Endodermal cell (in vitro differentiated cells): Measurements from ENCODE around the gene MPZL2. TPM values are rescaled to one million over a fixed set of nuclear protein-coding genes. Genes with fewer than 3 reads are reported as not detected.

Source experiments
- DNase-seq: peaks from one replicate; pipeline ENCODE4 v3.0.0-alpha.2; 2017
- H3K27ac ChIP-seq: 2 replicates; pipeline ENCODE4 v1.5.1; 2013; ENCODE audit warnings: mild to moderate bottlenecking, low read depth, low read length, moderate library complexity
- H3K27me3 ChIP-seq: 2 replicates; pipeline ENCODE4 v1.6.1; 2013; ENCODE audit warnings: mild to moderate bottlenecking, low read length, moderate library complexity; ENCODE audit not compliant: insufficient read depth, control insufficient read depth, poor library complexity, severe bottlenecking
- H3K36me3 ChIP-seq: 2 replicates; pipeline ENCODE4 v1.7.0; 2013; ENCODE audit warnings: mild to moderate bottlenecking, low read length, moderate library complexity; ENCODE audit not compliant: control insufficient read depth, insufficient read depth
- H3K4me1 ChIP-seq: one replicate; pipeline ENCODE4 v1.7.0; 2013; ENCODE audit warnings: low read length; ENCODE audit not compliant: control insufficient read depth, insufficient read depth
- H3K4me3 ChIP-seq: 2 replicates; pipeline ENCODE4 v1.5.1; 2013; ENCODE audit warnings: mild to moderate bottlenecking, low read length, moderate library complexity
- H3K9ac ChIP-seq: 2 replicates; pipeline ENCODE4 v1.6.1; 2013; ENCODE audit warnings: mild to moderate bottlenecking, low read length, moderate library complexity; ENCODE audit not compliant: poor library complexity, severe bottlenecking; ENCODE audit errors: extremely low read depth
- H3K9me3 ChIP-seq: 2 replicates; pipeline ENCODE4 v1.6.1; 2013; ENCODE audit warnings: mild to moderate bottlenecking, low read length, moderate library complexity; ENCODE audit not compliant: control insufficient read depth
- H3K27ac Mint-ChIP-seq: 2 replicates; pipeline ENCODE4 v1.8.0; 2020; ENCODE audit warnings: mixed read lengths
- H3K27me3 Mint-ChIP-seq: 2 replicates; pipeline ENCODE4 v1.8.0; 2021; ENCODE audit warnings: mild to moderate bottlenecking, mixed read lengths; ENCODE audit not compliant: insufficient read depth
- H3K36me3 Mint-ChIP-seq: 2 replicates; pipeline ENCODE4 v1.8.0; 2020; ENCODE audit warnings: low read depth, mixed read lengths
- H3K4me1 Mint-ChIP-seq: 2 replicates; pipeline ENCODE4 v1.8.0; 2020; ENCODE audit warnings: mixed read lengths
- H3K4me3 Mint-ChIP-seq: 2 replicates; pipeline ENCODE4 v1.8.0; 2020; ENCODE audit warnings: mild to moderate bottlenecking, moderate library complexity, mixed read lengths
- H3K9me3 Mint-ChIP-seq: 2 replicates; pipeline ENCODE4 v1.8.0; 2020; ENCODE audit warnings: mild to moderate bottlenecking, mixed read lengths
- CTCF ChIP-seq: fragments of 200-600 bp; sonication (generic); conservative IDR thresholded peaks from 2 replicates; pipeline ENCODE4 v1.5.0; 2021; ENCODE audit warnings: antibody characterized with exemption, mild to moderate bottlenecking
- WGBS, 2 experiments: methylation state at CpG; one replicate each; pipeline versions ENCODE4 v1.1.5 to v1.1.7; 2013; ENCODE audit warnings: missing lambda C conversion rate in 2 of 2, mixed read lengths in 1 of 2; ENCODE audit not compliant: insufficient coverage in 1 of 2, insufficient read length in 1 of 2; 5-methylcytosine and 5-hydroxymethylcytosine counted together
- total RNA-seq, 2 donors: library from RNA; stranded (reverse); fragmentation: NEBNext Ultra II Directional in 1 of 2; extraction: Animal tissue kit (Norgen Biotek cat#: 25700) in 1 of 2; gene quantifications; 2 replicates in 1 of 2; 3 replicates in 1 of 2; pipeline ENCODE4 v1.2.1, GENCODE V29; 2021

Gene MPZL2
- total RNA-seq, 2 donors from 2014 or later: 3.2 to 4.4 TPM

GRCh38 chr11:118212131-118212725 lies 51.9 kb downstream of the MPZL2 start:
- H3K36me3 Mint-ChIP-seq: no peaks in the 10 kb centered on the region
- Histone ChIP-seq H3K4me3 (no peak overlapping the region), H3K9ac (no peak overlapping the region), H3K27ac (no peak overlapping the region), H3K36me3 (no peaks in the 10 kb centered on the region), H3K4me1 (peaks cover 5% of the 10 kb centered on the region), H3K9me3 (no peaks in the 10 kb centered on the region), H3K27me3 (no peaks in the 10 kb centered on the region)
- DNase-seq: peak; percentile 82
- no peaks in the 10 kb centered on the region for H3K9me3 Mint-ChIP-seq
- H3K27ac Mint-ChIP-seq: peak overlapping the region; percentile 65
- peaks cover 8% of the 10 kb centered on the region for H3K27me3 Mint-ChIP-seq
- peak; percentile 46 for TF ChIP-seq CTCF
- WGBS, 2 experiments: 61 to 85% methylated on average over 7 of the region's 7 CpGs
- H3K4me3 Mint-ChIP-seq: no peak overlapping the region
- H3K4me1 Mint-ChIP-seq: peaks cover 40% of the 10 kb centered on the region

DNA sequence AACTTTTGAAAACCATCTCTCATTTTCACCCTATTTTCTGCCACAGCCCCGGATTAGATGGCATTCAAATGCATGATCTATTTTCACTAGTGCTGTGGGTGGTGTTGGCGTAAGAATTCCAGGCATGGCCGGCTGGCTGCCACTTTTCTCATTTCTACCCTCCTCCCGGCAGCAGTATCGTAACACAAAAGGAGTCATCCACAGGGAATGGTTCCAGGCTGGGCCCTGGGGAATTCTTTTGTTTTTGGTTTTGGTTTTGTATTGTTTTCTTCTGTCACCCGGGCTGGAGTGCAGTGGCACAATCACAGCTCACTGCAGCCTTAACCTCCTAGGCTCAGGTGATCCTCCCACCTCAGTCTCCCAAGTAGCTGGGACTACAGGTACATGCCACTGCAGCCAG lies 53.1 kb downstream of the MPZL2 start:
- H3K36me3 Mint-ChIP-seq: no peaks in the 10 kb centered on the region
- DNase-seq: peak; percentile 82

DNA sequence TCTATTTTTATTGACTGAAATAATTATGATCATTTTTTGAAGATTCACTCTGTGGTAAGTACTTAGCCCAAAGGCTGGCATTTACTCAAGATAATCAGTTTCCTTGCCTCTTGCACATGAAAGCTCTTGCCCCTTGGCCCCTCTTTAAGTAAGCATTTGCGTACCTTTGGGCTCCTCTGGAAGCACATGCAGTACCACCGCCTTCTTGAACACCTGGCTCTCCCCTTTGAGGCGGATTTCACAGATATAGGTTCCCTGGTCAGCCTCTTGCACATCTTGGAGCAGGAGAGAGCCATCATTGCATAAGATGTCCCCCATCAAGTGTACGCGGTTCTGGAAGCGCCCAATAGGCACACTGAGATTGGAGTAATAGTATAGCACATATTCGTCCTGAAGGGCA lies 53.8 kb downstream of the MPZL2 start:
- H3K4me3 ChIP-seq: no peak overlapping the region
- DNase-seq: peak; percentile 54
- Mint-ChIP-seq H3K9me3 (no peaks in the 10 kb centered on the region), H3K4me3 (no peak overlapping the region), H3K27me3 (peaks cover 21% of the 10 kb centered on the region), H3K4me1 (peaks cover 41% of the 10 kb centered on the region), H3K27ac (no peak overlapping the region), H3K36me3 (no peaks in the 10 kb centered on the region)
- no peaks in the 10 kb centered on the region for H3K36me3 ChIP-seq
- peaks cover 4% of the 10 kb centered on the region for H3K27me3 ChIP-seq
- no peak overlapping the region for H3K9ac ChIP-seq
- no peak overlapping the region for H3K27ac ChIP-seq
- H3K9me3 ChIP-seq: no peaks in the 10 kb centered on the region
- H3K4me1 ChIP-seq: peaks cover 5% of the 10 kb centered on the region
- TF ChIP-seq CTCF: no peak
- 91% methylated on average over 7 of the region's 7 CpGs for WGBS, 2 experiments

More for the DNA sequence above, 53.1 kb downstream of the MPZL2 start:
- H3K9me3 ChIP-seq: no peaks in the 10 kb centered on the region
- H3K36me3 ChIP-seq: no peaks in the 10 kb centered on the region
- Mint-ChIP-seq H3K27me3 (peaks cover 14% of the 10 kb centered on the region), H3K4me1 (peaks cover 41% of the 10 kb centered on the region), H3K9me3 (no peaks in the 10 kb centered on the region), H3K27ac (peak overlapping the region; percentile 46), H3K4me3 (no peak overlapping the region)
- no peak overlapping the region for H3K9ac ChIP-seq
- no peak overlapping the region for H3K4me3 ChIP-seq
- peaks cover 5% of the 10 kb centered on the region for H3K4me1 ChIP-seq
- no peaks in the 10 kb centered on the region for H3K27me3 ChIP-seq
- no peak for TF ChIP-seq CTCF
- WGBS, 2 experiments: 20 to 49% methylated on average over 1 to 6 of the region's 6 CpGs
- no peak overlapping the region for H3K27ac ChIP-seq
